IMR-90 (cell line): ENCODE results near the gene FANCE. TPM values are rescaled to one million over a fixed set of nuclear protein-coding genes. Genes with fewer than 3 reads are reported as not detected.

Experiments used
- ATAC-seq: fragments of 200-7000 bp; cut with Tn5 transposase; 2 replicates; pipeline ENCODE4 v1.9.1; 2020; ENCODE audit warnings: low read depth, mild to moderate bottlenecking, moderate library complexity
- BruUV-seq: library from RNA; stranded (reverse); fragments of 400-500 nt; replicated peaks from 2 replicates; lab custom pipeline; 2021; lab: Mats Ljungman, UMichigan
- CTCF ChIA-PET: fragments of 300-600 bp; formaldehyde crosslinking; extraction: SDS; loops from one replicate; lab custom pipeline; 2021; ENCODE audit warnings: antibody characterized with exemption; lab: Yijun Ruan, JAX
- POLR2A ChIA-PET: fragments of 300-600 bp; sonication (Branson Sonifier 250); formaldehyde crosslinking; loops from one replicate; lab custom pipeline; 2022; ENCODE audit warnings: antibody characterized with exemption; ENCODE audit not compliant: unreplicated experiment; lab: Charles Lee
- DNase-seq: peaks from one replicate; pipeline ENCODE4 v3.0.0; 2013
- H2AFZ ChIP-seq: replicated peaks from 2 replicates; pipeline ENCODE3; 2013; ENCODE audit warnings: low read length, mild to moderate bottlenecking; ENCODE audit not compliant: poor library complexity
- H2AK5ac ChIP-seq: 2 replicates; pipeline ENCODE4 v1.6.1; 2013; ENCODE audit warnings: low read depth, low read length, inconsistent platforms
- H2AK9ac ChIP-seq: replicated peaks from 2 replicates; pipeline ENCODE3; 2013; ENCODE audit warnings: mild to moderate bottlenecking, low read depth, low read length, moderate library complexity; ENCODE audit not compliant: poor library complexity
- H2BK120ac ChIP-seq: 2 replicates; pipeline ENCODE4 v1.6.1; 2013; ENCODE audit warnings: low read depth, low read length, inconsistent platforms
- H2BK15ac ChIP-seq: 3 replicates; pipeline ENCODE4 v1.6.1; 2013; ENCODE audit warnings: low read depth, low read length, inconsistent platforms
- H2BK20ac ChIP-seq: 2 replicates; pipeline ENCODE4 v1.6.1; 2013; ENCODE audit warnings: low read depth, mild to moderate bottlenecking, inconsistent platforms, low read length, moderate library complexity
- H2BK5ac ChIP-seq: 2 replicates; pipeline ENCODE4 v1.6.1; 2013; ENCODE audit warnings: mild to moderate bottlenecking, low read depth, low read length, inconsistent platforms; ENCODE audit not compliant: poor library complexity, severe bottlenecking
- H3K14ac ChIP-seq: replicated peaks from 2 replicates; pipeline ENCODE4 v1.6.1; 2013; ENCODE audit warnings: low read depth, low read length, inconsistent platforms
- H3K18ac ChIP-seq: 2 replicates; pipeline ENCODE4 v1.6.1; 2013; ENCODE audit warnings: low read depth, low read length, control low read depth
- H3K23ac ChIP-seq: 2 replicates; pipeline ENCODE4 v1.6.1; 2013; ENCODE audit warnings: low read depth, low read length, inconsistent platforms
- H3K27ac ChIP-seq: 2 replicates; pipeline ENCODE4 v1.5.1; 2013; ENCODE audit warnings: mild to moderate bottlenecking, control low read depth, low read length; ENCODE audit not compliant: insufficient read depth
- H3K27me3 ChIP-seq: 2 replicates; pipeline ENCODE4 v1.6.1; 2013; ENCODE audit warnings: low read length; ENCODE audit not compliant: control insufficient read depth, insufficient read depth
- H3K36me3 ChIP-seq: 2 replicates; pipeline ENCODE4 v1.6.1; 2013; ENCODE audit warnings: low read length, mixed read lengths; ENCODE audit not compliant: control insufficient read depth, insufficient read depth
- H3K4ac ChIP-seq: 2 replicates; pipeline ENCODE4 v1.6.1; 2013; ENCODE audit warnings: low read depth, low read length, inconsistent platforms
- H3K4me1 ChIP-seq: 2 replicates; pipeline ENCODE4 v1.6.1; 2013; ENCODE audit warnings: low read length, mixed read lengths; ENCODE audit not compliant: control insufficient read depth, insufficient read depth
- H3K4me2 ChIP-seq: 2 replicates; pipeline ENCODE4 v1.6.1; 2013; ENCODE audit warnings: low read depth, mild to moderate bottlenecking, control low read depth, low read length, moderate library complexity
- H3K4me3 ChIP-seq: 2 replicates; pipeline ENCODE4 v1.5.1; 2013; ENCODE audit warnings: low read depth, mild to moderate bottlenecking, control low read depth, low read length, moderate library complexity; ENCODE audit not compliant: insufficient read depth
- H3K56ac ChIP-seq: 2 replicates; pipeline ENCODE4 v1.6.1; 2013; ENCODE audit warnings: low read length, inconsistent platforms; ENCODE audit not compliant: insufficient read depth; ENCODE audit errors: extremely low read depth
- H3K79me1 ChIP-seq, 2 experiments: 2 replicates each; pipeline ENCODE4 v1.6.1; 2013; ENCODE audit warnings: low read length in 2 of 2, inconsistent platforms in 1 of 2, low read depth in 1 of 2
- H3K9ac ChIP-seq: 2 replicates; pipeline ENCODE4 v1.6.1; 2013; ENCODE audit warnings: low read depth, low read length, control low read depth
- H3K9me1 ChIP-seq: 2 replicates; pipeline ENCODE4 v1.6.1; 2013; ENCODE audit warnings: low read length, inconsistent platforms; ENCODE audit not compliant: insufficient read depth
- H3K9me3 ChIP-seq: 2 replicates; pipeline ENCODE4 v1.6.1; 2013; ENCODE audit warnings: low read length; ENCODE audit not compliant: control insufficient read depth, insufficient read depth
- H4K20me1 ChIP-seq: 2 replicates; pipeline ENCODE4 v1.6.1; 2013; ENCODE audit warnings: low read length, inconsistent platforms; ENCODE audit not compliant: insufficient read depth
- H4K5ac ChIP-seq: 2 replicates; pipeline ENCODE4 v1.6.1; 2013; ENCODE audit warnings: mild to moderate bottlenecking, low read depth, low read length, control low read depth
- H4K8ac ChIP-seq, 2 experiments: 2 replicates each; pipeline ENCODE4 v1.6.1; 2013; ENCODE audit warnings: low read depth in 2 of 2, low read length in 2 of 2, control low read depth in 1 of 2, inconsistent platforms in 1 of 2
- H4K91ac ChIP-seq: 2 replicates; pipeline ENCODE4 v1.6.1; 2013; ENCODE audit warnings: low read depth, low read length, inconsistent platforms; ENCODE audit not compliant: insufficient read depth
- BHLHE40 ChIP-seq: fragments of 150-350 bp; IDR thresholded peaks from 2 replicates; pipeline ENCODE4 v1.6.1; 2016; ENCODE audit warnings: mild to moderate bottlenecking, low read depth, low read length
- CHD1 ChIP-seq: IDR thresholded peaks from 2 replicates; pipeline ENCODE4 v1.6.1; 2012; ENCODE audit warnings: low read depth, low read length, improper control_type of control experiment
- FOS ChIP-seq: fragments of 150-350 bp; IDR thresholded peaks from 2 replicates; pipeline ENCODE4 v1.6.1; 2016; ENCODE audit warnings: low read depth, low read length
- MAFK ChIP-seq: IDR thresholded peaks from 2 replicates; pipeline ENCODE4 v1.6.1; 2012; ENCODE audit warnings: low read depth, low read length, improper control_type of control experiment
- MXI1 ChIP-seq: IDR thresholded peaks from 2 replicates; pipeline ENCODE4 v1.6.1; 2012; ENCODE audit warnings: low read depth, mild to moderate bottlenecking, low read length, moderate library complexity, borderline replicate concordance
- POLR2A ChIP-seq: IDR thresholded peaks from 2 replicates; pipeline ENCODE4 v1.6.1; 2012; ENCODE audit warnings: mild to moderate bottlenecking, low read depth, low read length
- RAD21 ChIP-seq: IDR thresholded peaks from 2 replicates; pipeline ENCODE4 v1.6.1; 2012; ENCODE audit warnings: low read length, improper control_type of control experiment
- RFX5 ChIP-seq: IDR thresholded peaks from 2 replicates; pipeline ENCODE4 v1.8.0; 2012; ENCODE audit warnings: low read depth, mild to moderate bottlenecking, low read length, moderate library complexity
- WGBS, 2 experiments: methylation state at CpG; one replicate each; pipeline versions ENCODE4 v1.1.5 to v1.1.7; 2013; ENCODE audit warnings: missing lambda C conversion rate in 2 of 2; ENCODE audit not compliant: insufficient read length in 1 of 2; ENCODE audit errors: extremely low coverage in 2 of 2; 5-methylcytosine and 5-hydroxymethylcytosine counted together
- dilution Hi-C: fragments of 300-500 bp; cut with HindIII; formaldehyde crosslinking; loops from one replicate; pipeline ENCODE4 v1.14.3; 2018; ENCODE audit warnings: low sequenced_read_pairs; ENCODE audit not compliant: unreplicated experiment
- in situ Hi-C: fragments of 300-500 bp; cut with MboI; formaldehyde crosslinking; loops from 3 replicates; pipeline ENCODE4 v1.14.3; 2019; ENCODE audit warnings: low sequenced_read_pairs, inconsistent platforms, mixed read lengths
- intact Hi-C: fragments of 100-400 bp; cut with micrococcal nuclease; formaldehyde crosslinking; loops from 2 replicates; pipeline ENCODE4 v1.10.0; 2022
- polyA plus RNA-seq, 3 experiments: library from polyadenylated mRNA; depleted of rRNA; stranded (reverse); fragments of >200 nt; gene quantifications; 2 replicates each; pipeline ENCODE4 v1.2.3, GENCODE V29; 2012; ENCODE audit warnings: low replicate concordance in 1 of 3
- total RNA-seq: library from RNA; depleted of rRNA; stranded (reverse); fragments of >200 nt; gene quantifications from 2 replicates; pipeline ENCODE4 v1.2.3, GENCODE V29; 2012
- TF ChIP-seq, protein P1 (sequence below): fragments of 150-350 bp; IDR thresholded peaks from 2 replicates; pipeline ENCODE4 v1.6.1; 2017; ENCODE audit warnings: mild to moderate bottlenecking, antibody characterized with exemption, low read length, low read depth
- TF ChIP-seq, protein P2 (sequence below): conservative IDR thresholded peaks from 2 replicates; pipeline ENCODE4 v1.5.1; 2012; ENCODE audit warnings: mild to moderate bottlenecking, low read depth, low read length, improper control_type of control experiment

The FANCE gene
- total and polyA plus RNA-seq, 2 of the 4 experiments (the other 2 are of a cell fraction): 7.1 to 9.1 TPM

DNA sequence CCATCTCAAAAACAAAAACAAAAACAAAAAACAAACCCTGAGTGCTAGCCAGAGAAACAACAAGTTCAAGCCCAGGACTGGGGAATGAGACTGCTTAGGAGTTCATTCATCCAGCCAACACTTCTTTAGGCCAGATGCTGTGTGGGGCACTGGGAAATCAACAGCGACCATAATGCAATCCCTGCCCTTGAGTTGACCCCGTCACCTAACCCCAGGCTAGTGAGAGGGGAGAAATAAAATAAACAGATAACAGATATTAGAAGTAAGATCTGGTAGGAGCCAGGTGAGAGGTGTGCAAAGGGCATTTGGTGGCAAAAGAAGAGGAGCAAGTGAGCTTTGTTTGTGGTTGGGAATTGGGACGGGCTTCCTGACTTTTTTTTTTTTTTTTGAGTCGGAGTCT lies 11.2 kb downstream of the FANCE start:
- WGBS, 2 experiments: 67% methylated on average over 1 of the region's 4 CpGs; no CpG with 5 or more reads in 1 of the 2 experiments
- dilution Hi-C loops (no loop called here), intact Hi-C loops (no loop called here), in situ Hi-C loops (no loop called here)
- no peak overlapping the region for H3K23ac ChIP-seq
- no peak overlapping the region for H4K8ac ChIP-seq
- no peak overlapping the region for H3K27ac ChIP-seq
- no peak overlapping the region for H4K5ac ChIP-seq
- no peak overlapping the region for H2AK5ac ChIP-seq
- H2BK20ac ChIP-seq: no peak overlapping the region
- no peaks in the 10 kb centered on the region for H3K79me1 ChIP-seq
- H3K9me1 ChIP-seq: no peaks in the 10 kb centered on the region
- TF ChIP-seq RFX5 (no peak), BHLHE40 (no peak), MXI1 (no peak), FOS (no peak), RAD21 (no peak), CHD1 (no peak), MAFK (no peak), POLR2A (no peak)
- TF ChIP-seq, protein P1, sequence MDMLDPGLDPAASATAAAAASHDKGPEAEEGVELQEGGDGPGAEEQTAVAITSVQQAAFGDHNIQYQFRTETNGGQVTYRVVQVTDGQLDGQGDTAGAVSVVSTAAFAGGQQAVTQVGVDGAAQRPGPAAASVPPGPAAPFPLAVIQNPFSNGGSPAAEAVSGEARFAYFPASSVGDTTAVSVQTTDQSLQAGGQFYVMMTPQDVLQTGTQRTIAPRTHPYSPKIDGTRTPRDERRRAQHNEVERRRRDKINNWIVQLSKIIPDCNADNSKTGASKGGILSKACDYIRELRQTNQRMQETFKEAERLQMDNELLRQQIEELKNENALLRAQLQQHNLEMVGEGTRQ: no peak
- TF ChIP-seq, protein P2, sequence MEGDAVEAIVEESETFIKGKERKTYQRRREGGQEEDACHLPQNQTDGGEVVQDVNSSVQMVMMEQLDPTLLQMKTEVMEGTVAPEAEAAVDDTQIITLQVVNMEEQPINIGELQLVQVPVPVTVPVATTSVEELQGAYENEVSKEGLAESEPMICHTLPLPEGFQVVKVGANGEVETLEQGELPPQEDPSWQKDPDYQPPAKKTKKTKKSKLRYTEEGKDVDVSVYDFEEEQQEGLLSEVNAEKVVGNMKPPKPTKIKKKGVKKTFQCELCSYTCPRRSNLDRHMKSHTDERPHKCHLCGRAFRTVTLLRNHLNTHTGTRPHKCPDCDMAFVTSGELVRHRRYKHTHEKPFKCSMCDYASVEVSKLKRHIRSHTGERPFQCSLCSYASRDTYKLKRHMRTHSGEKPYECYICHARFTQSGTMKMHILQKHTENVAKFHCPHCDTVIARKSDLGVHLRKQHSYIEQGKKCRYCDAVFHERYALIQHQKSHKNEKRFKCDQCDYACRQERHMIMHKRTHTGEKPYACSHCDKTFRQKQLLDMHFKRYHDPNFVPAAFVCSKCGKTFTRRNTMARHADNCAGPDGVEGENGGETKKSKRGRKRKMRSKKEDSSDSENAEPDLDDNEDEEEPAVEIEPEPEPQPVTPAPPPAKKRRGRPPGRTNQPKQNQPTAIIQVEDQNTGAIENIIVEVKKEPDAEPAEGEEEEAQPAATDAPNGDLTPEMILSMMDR: no peak
- no peak overlapping the region for H3K56ac ChIP-seq
- DNase-seq (no peak), ATAC-seq (no peak)
- POLR2A ChIA-PET: no interaction called here
- H2BK120ac ChIP-seq: no peak overlapping the region
- H3K4me2 ChIP-seq: no peak overlapping the region
- H4K91ac ChIP-seq: no peak overlapping the region
- peak overlapping the region; percentile 55 for H2AK9ac ChIP-seq
- H2BK5ac ChIP-seq: no peak overlapping the region
- no peaks in the 10 kb centered on the region for H3K27me3 ChIP-seq
- H3K4me1 ChIP-seq: no peaks in the 10 kb centered on the region
- no peak overlapping the region for H2AFZ ChIP-seq
- no peak overlapping the region for H3K14ac ChIP-seq
- H3K9me3 ChIP-seq: no peaks in the 10 kb centered on the region
- no peak overlapping the region for H2BK15ac ChIP-seq
- peaks cover 20% of the 10 kb centered on the region for H3K36me3 ChIP-seq
- H3K4me3 ChIP-seq: no peak overlapping the region
- no peak overlapping the region for H3K4ac ChIP-seq
- H4K20me1 ChIP-seq: peaks cover under 1% of the 10 kb centered on the region
- no peak overlapping the region for H3K9ac ChIP-seq
- no TSS peak for BruUV-seq
- CTCF ChIA-PET: interaction anchor here (0.6 kb wide), 2 partner anchors 14 to 21 kb away, joined by 3 to 4 read pairs; no protein-coding TSS in a partner anchor
- H3K18ac ChIP-seq: no peak overlapping the region
